HepG2 (cell line): Measurements from ENCODE around the gene HYAL2. TPM values are rescaled to one million over a fixed set of nuclear protein-coding genes. Genes with fewer than 3 reads are reported as not detected.

ENCODE experiments used
- ATAC-seq: fragments of 200-7000 bp; cut with Tn5 transposase; 3 replicates; pipeline ENCODE4 v1.9.1; 2020; ENCODE audit warnings: mild to moderate bottlenecking, moderate library complexity
- BruUV-seq: library from RNA; stranded (reverse); fragments of 400-500 nt; replicated peaks from 2 replicates; lab custom pipeline; 2021; lab: Mats Ljungman, UMichigan
- CTCF ChIA-PET: fragments of 300-600 bp; formaldehyde crosslinking; extraction: SDS; loops from one replicate; lab custom pipeline; 2021; ENCODE audit warnings: low total read pairs, inconsistent platforms, low intra/inter-chr PET ratio; lab: Yijun Ruan, JAX
- POLR2A ChIA-PET: fragments of 350-600 bp; sonication (Branson Sonifier 250); formaldehyde crosslinking; loops from one replicate; lab custom pipeline; 2020; ENCODE audit warnings: antibody characterized with exemption, inconsistent platforms; lab: Yijun Ruan, JAX
- DNase-seq: peaks from one replicate; pipeline ENCODE4 v3.0.0-alpha.2; 2015; ENCODE audit warnings: low spot score
- FAIRE-seq: peaks from 3 replicates; lab custom pipeline; 2011; peaks lifted over from hg19 to GRCh38; lab: Jason Lieb, UNC
- H2AFZ ChIP-seq: one replicate; pipeline ENCODE4 v1.6.1; 2011; ENCODE audit warnings: low read length, inconsistent platforms
- H3K27ac ChIP-seq: fragments of 300-600 bp; 3 replicates; pipeline ENCODE4 v1.8.0; 2011; ENCODE audit warnings: mixed run types, mild to moderate bottlenecking, mixed read lengths, low read length, inconsistent platforms; ENCODE audit not compliant: insufficient read depth; ENCODE audit errors: extremely low read length
- H3K27me3 ChIP-seq, 2 experiments: fragments of 200-600 bp in 1 of 2; 2 replicates in 1 of 2; 3 replicates in 1 of 2; pipeline versions ENCODE4 v1.6.0 to v1.8.0; 2011; ENCODE audit warnings: low read length in 2 of 2, mild to moderate bottlenecking in 2 of 2, moderate library complexity in 2 of 2, inconsistent platforms in 1 of 2; ENCODE audit not compliant: insufficient read depth in 2 of 2, control insufficient read depth in 1 of 2
- H3K36me3 ChIP-seq, 2 experiments: fragments of 200-600 bp in 1 of 2; replicated peaks in 1 of 2; 2 replicates in 1 of 2; 3 replicates in 1 of 2; pipeline versions ENCODE4 v1.5.1 to v1.8.0; 2011; ENCODE audit warnings: low read length in 2 of 2, inconsistent platforms in 1 of 2; ENCODE audit not compliant: insufficient read depth in 2 of 2, control insufficient read depth in 1 of 2
- H3K4me1 ChIP-seq: 2 replicates; pipeline ENCODE4 v1.5.1; 2012; ENCODE audit warnings: low read length, inconsistent platforms; ENCODE audit not compliant: insufficient read depth
- H3K4me2 ChIP-seq: 2 replicates; pipeline ENCODE4 v1.6.0; 2011; ENCODE audit warnings: low read depth, low read length, inconsistent platforms
- H3K4me3 ChIP-seq, 3 experiments: fragments of 200-600 bp in 1 of 3; sonication (generic), shearing (Covaris generic) in 1 of 3; replicated peaks in 1 of 3; 2 replicates each; pipeline ENCODE4 v1.5.1; 2011 to 2016; ENCODE audit warnings: low read length in 3 of 3, inconsistent platforms in 2 of 3, low read depth in 2 of 3, mild to moderate bottlenecking in 2 of 3, control low read depth in 1 of 3, mixed read lengths in 1 of 3; ENCODE audit not compliant: insufficient read depth in 1 of 3
- H3K79me2 ChIP-seq: one replicate; pipeline ENCODE4 v1.6.1; 2011; ENCODE audit warnings: low read length, inconsistent platforms; ENCODE audit not compliant: insufficient read depth
- H3K9ac ChIP-seq: 2 replicates; pipeline ENCODE4 v1.6.0; 2011; ENCODE audit warnings: mild to moderate bottlenecking, low read depth, low read length, inconsistent platforms; ENCODE audit not compliant: insufficient read depth
- H3K9me3 ChIP-seq: 2 replicates; pipeline ENCODE4 v1.5.1; 2012; ENCODE audit warnings: mild to moderate bottlenecking, low read length
- H4K20me1 ChIP-seq: 2 replicates; pipeline ENCODE4 v1.6.0; 2011; ENCODE audit warnings: inconsistent platforms, mild to moderate bottlenecking, low read length, moderate library complexity; ENCODE audit not compliant: insufficient read depth
- AGO2 ChIP-seq: fragments of 200-400 bp; formaldehyde crosslinking; optimal IDR thresholded peaks from 2 replicates; pipeline ENCODE3; 2017; ENCODE audit warnings: mild to moderate bottlenecking, low read depth, low read length, moderate library complexity
- CREB1 ChIP-seq, 2 experiments: fragments of 450-650 bp in 1 of 2; IDR thresholded peaks; 2 replicates each; pipeline ENCODE4 v1.6.1; 2016 to 2017; ENCODE audit warnings: control low read depth in 1 of 2, mild to moderate bottlenecking in 1 of 2, missing compliant biosample characterization in 1 of 2, missing genetic modification characterization in 1 of 2
- HCFC1 ChIP-seq: fragments of 150-350 bp; IDR thresholded peaks from 2 replicates; pipeline ENCODE4 v1.6.1; 2014; ENCODE audit warnings: low read depth, low read length
- HIVEP1 ChIP-seq: sonication (generic); formaldehyde crosslinking; IDR thresholded peaks from 2 replicates; pipeline ENCODE4 v1.4.0; 2020; ENCODE audit warnings: mild to moderate bottlenecking, missing genetic modification reagents
- IRX3 ChIP-seq: sonication (generic); formaldehyde crosslinking; IDR thresholded peaks from 2 replicates; pipeline ENCODE4 v1.8.1; 2023; ENCODE audit warnings: mild to moderate bottlenecking, low read depth, missing genetic modification reagents, borderline replicate concordance
- JUNB ChIP-seq: sonication (generic); formaldehyde crosslinking; IDR thresholded peaks from 2 replicates; pipeline ENCODE4 v1.8.0; 2022; ENCODE audit warnings: missing genetic modification reagents, mild to moderate bottlenecking, borderline replicate concordance
- MTERF4 ChIP-seq: sonication (generic); formaldehyde crosslinking; IDR thresholded peaks from 2 replicates; pipeline ENCODE4 v1.8.0; 2023; ENCODE audit warnings: mild to moderate bottlenecking, missing genetic modification reagents
- SMAD3 ChIP-seq: sonication (generic); formaldehyde crosslinking; IDR thresholded peaks from 2 replicates; pipeline ENCODE4 v1.4.0; 2020; ENCODE audit warnings: missing genetic modification reagents
- TCF12 ChIP-seq, 2 experiments: fragments of 450-650 bp in 1 of 2; sonication (generic) in 1 of 2; formaldehyde crosslinking in 1 of 2; IDR thresholded peaks; 2 replicates each; pipeline versions ENCODE4 v1.6.1 to v1.8.0; 2017 to 2022; ENCODE audit warnings: antibody characterized with exemption in 1 of 2, mild to moderate bottlenecking in 1 of 2, missing genetic modification reagents in 1 of 2, moderate library complexity in 1 of 2
- ZNF121 ChIP-seq: sonication (generic); formaldehyde crosslinking; IDR thresholded peaks from 2 replicates; pipeline ENCODE4 v1.5.0; 2020; ENCODE audit warnings: mild to moderate bottlenecking, missing genetic modification reagents
- WGBS: methylation state at CpG from one replicate; pipeline ENCODE4 v1.1.6; 2017; ENCODE audit warnings: low lambda C conversion rate; 5-methylcytosine and 5-hydroxymethylcytosine counted together
- in situ Hi-C: cut with HindIII; loops from 2 replicates; pipeline ENCODE4 v1.10.0; 2017; ENCODE audit warnings: low pct_unique_long_range_greater_than_20kb; ENCODE audit not compliant: extremely low pct_ligation_motif_present
- intact Hi-C: fragments of 100-400 bp; cut with micrococcal nuclease; formaldehyde crosslinking; loops from one replicate; pipeline ENCODE4 v1.10.0; 2022; ENCODE audit not compliant: unreplicated experiment
- polyA plus RNA-seq, 8 experiments: library from polyadenylated mRNA; depleted of rRNA in 3 of 8; stranded (reverse) in 7 of 8; unstranded in 1 of 8; fragments of >200 nt; fragmentation: Illumina TruSeq in 4 of 8; extraction: Trizol in 4 of 8; gene quantifications; 2 replicates each; pipeline versions ENCODE4 v1.2.1 to v1.2.3, GENCODE V29; 2011 to 2016; ENCODE audit warnings: low read depth in 4 of 8, missing spikeins in 1 of 8, mixed read lengths in 1 of 8; ENCODE audit not compliant: insufficient read depth in 1 of 8
- total RNA-seq, 5 experiments: library from RNA; depleted of rRNA; stranded (reverse); fragments of >200 nt; fragmentation: Illumina TruSeq; extraction: Trizol; gene quantifications; 2 replicates each; pipeline ENCODE4 v1.2.3, GENCODE V29; 2016; ENCODE audit warnings: low read depth in 1 of 5
- TF ChIP-seq, protein P1 (sequence below): sonication (generic); formaldehyde crosslinking; IDR thresholded peaks from 2 replicates; pipeline ENCODE4 v1.5.0; 2020; ENCODE audit warnings: missing genetic modification reagents
- TF ChIP-seq, protein P2 (sequence below): sonication (generic); formaldehyde crosslinking; conservative IDR thresholded peaks from 2 replicates; pipeline ENCODE4 v1.4.0; 2020; ENCODE audit warnings: missing genetic modification reagents
- TF ChIP-seq, protein P3 (sequence below): IDR thresholded peaks from 2 replicates; pipeline ENCODE4 v1.6.1; 2016; ENCODE audit warnings: missing compliant biosample characterization, missing genetic modification reagents, borderline replicate concordance

HYAL2 gene
- total and polyA plus RNA-seq, 2 of the 13 experiments (the other 11 are each of a cell fraction or from before 2014, with no cell fraction given) = 76.2 to 102 TPM

- TF ChIP-seq ZNF121 (CRISPR knock-in tag) (no peak), AGO2 (peak; percentile 83), TCF12 (IDR thresholded peaks at IDR 0.05) (no peak), TCF12 (CRISPR knock-in tag; IDR thresholded peaks at IDR 0.05) (peak; percentile 86; the same call in 1 of the 2 replicates), HIVEP1 (CRISPR knock-in tag) (peak; percentile 81), HCFC1 (no peak), CREB1 (IDR thresholded peaks at IDR 0.05) (peak; percentile 45; the same call in 1 of the 2 replicates), CREB1 (CRISPR knock-in tag; IDR thresholded peaks at IDR 0.05) (no peak), SMAD3 (CRISPR knock-in tag) (0 out of 2 replicates have a peak, but pooled peaks have one; percentile 55), JUNB (CRISPR knock-in tag) (no peak)
- TF ChIP-seq, protein P1, sequence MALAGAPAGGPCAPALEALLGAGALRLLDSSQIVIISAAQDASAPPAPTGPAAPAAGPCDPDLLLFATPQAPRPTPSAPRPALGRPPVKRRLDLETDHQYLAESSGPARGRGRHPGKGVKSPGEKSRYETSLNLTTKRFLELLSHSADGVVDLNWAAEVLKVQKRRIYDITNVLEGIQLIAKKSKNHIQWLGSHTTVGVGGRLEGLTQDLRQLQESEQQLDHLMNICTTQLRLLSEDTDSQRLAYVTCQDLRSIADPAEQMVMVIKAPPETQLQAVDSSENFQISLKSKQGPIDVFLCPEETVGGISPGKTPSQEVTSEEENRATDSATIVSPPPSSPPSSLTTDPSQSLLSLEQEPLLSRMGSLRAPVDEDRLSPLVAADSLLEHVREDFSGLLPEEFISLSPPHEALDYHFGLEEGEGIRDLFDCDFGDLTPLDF (CRISPR knock-in tag) = no peak
Measured at GRCh38 chr3:50268703-50269451, 53.7 kb downstream of the HYAL2 start, which contains the start of gene SEMA3B (continued).

- BruUV-seq = no TSS peak
- H3K9me3 ChIP-seq = no peaks in the 10 kb centered on the region
- in situ Hi-C loops = no loop called here
- H3K79me2 ChIP-seq = peaks cover 33% of the 10 kb centered on the region
- no peak for ATAC-seq
- H2AFZ ChIP-seq = no peak overlapping the region
- 60% methylated on average over 2 of the region's 3 CpGs for WGBS
- no peaks in the 10 kb centered on the region for H4K20me1 ChIP-seq
- POLR2A ChIA-PET = interaction anchor here (1.1 to 2.7 kb wide), 4 partner anchors 24 to 64 kb away, joined by 3 to 10 read pairs (median 7); partner anchors contain the start of genes IFRD2 and SLC38A3
- H3K9ac ChIP-seq = peak overlapping the region; percentile 94
- H3K36me3 ChIP-seq = no peaks in the 10 kb centered on the region; a peak in 2 of 5 replicates
- DNase-seq = no peak
- FAIRE-seq = no peak
- intact Hi-C loops = no loop called here
- CTCF ChIA-PET = no interaction called here
- H3K4me3 ChIP-seq = peak overlapping the region in 2 of 3 experiments; percentile 83 to 88; a peak in 4 of 6 replicates
- H3K27ac ChIP-seq = peak overlapping the region; percentile 88
- H3K4me1 ChIP-seq = peaks cover 88% of the 10 kb centered on the region
- no peaks in the 10 kb centered on the region; a peak in 1 of 5 replicates for H3K27me3 ChIP-seq
- H3K4me2 ChIP-seq = peak overlapping the region; percentile 98
- TF ChIP-seq IRX3 (CRISPR knock-in tag) = no peak
- TF ChIP-seq, protein P2, sequence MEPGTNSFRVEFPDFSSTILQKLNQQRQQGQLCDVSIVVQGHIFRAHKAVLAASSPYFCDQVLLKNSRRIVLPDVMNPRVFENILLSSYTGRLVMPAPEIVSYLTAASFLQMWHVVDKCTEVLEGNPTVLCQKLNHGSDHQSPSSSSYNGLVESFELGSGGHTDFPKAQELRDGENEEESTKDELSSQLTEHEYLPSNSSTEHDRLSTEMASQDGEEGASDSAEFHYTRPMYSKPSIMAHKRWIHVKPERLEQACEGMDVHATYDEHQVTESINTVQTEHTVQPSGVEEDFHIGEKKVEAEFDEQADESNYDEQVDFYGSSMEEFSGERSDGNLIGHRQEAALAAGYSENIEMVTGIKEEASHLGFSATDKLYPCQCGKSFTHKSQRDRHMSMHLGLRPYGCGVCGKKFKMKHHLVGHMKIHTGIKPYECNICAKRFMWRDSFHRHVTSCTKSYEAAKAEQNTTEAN (CRISPR knock-in tag) = peak; percentile 65; the same call in 1 of the 2 replicates
- TF ChIP-seq MTERF4 (CRISPR knock-in tag) = no peak
- TF ChIP-seq, protein P3, sequence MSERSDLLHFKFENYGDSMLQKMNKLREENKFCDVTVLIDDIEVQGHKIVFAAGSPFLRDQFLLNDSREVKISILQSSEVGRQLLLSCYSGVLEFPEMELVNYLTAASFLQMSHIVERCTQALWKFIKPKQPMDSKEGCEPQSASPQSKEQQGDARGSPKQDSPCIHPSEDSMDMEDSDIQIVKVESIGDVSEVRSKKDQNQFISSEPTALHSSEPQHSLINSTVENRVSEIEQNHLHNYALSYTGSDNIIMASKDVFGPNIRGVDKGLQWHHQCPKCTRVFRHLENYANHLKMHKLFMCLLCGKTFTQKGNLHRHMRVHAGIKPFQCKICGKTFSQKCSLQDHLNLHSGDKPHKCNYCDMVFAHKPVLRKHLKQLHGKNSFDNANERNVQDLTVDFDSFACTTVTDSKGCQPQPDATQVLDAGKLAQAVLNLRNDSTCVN (CRISPR knock-in tag) = 0 out of 2 replicates have a peak, but pooled peaks have one; percentile 11
Measured at GRCh38 chr3:50268276-50268675, 54.3 kb downstream of the HYAL2 start.
